Measurements from ENCODE around the gene TRPM5. TPM values are rescaled to one million over a fixed set of nuclear protein-coding genes. Genes with fewer than 3 reads are reported as not detected.

TRPM5 gene
- total RNA-seq, 4 donors from 2014 or later = not detected

- no peak overlapping the region for H3K27ac ChIP-seq (replicated peaks in 1 of 4)
- intact Hi-C loops (cut with DNase I) = loop anchor here (10.0 kb wide), 1 partner anchor 51 kb away; no protein-coding TSS in a partner anchor
- peaks cover 5 to 16% (median 12%) of the 10 kb centered on the region in 4 donors for H3K4me1 ChIP-seq
- TF ChIP-seq EP300 (IDR thresholded peaks at IDR 0.05) (no peak), CTCF (IDR thresholded peaks at IDR 0.05) (no peak), POLR2A (IDR thresholded peaks at IDR 0.05; ENCODE audit: low read depth) (no peak), POLR2AphosphoS5 (IDR thresholded peaks at IDR 0.05) (no peak)
- no peaks in the 10 kb centered on the region for H3K36me3 ChIP-seq
- DNase-seq (ENCODE audit: extremely low spot score) = no peak
- no peaks in the 10 kb centered on the region for H3K9me3 ChIP-seq
- WGBS = 87% methylated on average over 22 of the region's 34 CpGs
- H3K4me3 ChIP-seq = no peak overlapping the region
- peaks cover 0 to 1% (median 0%) of the 10 kb centered on the region in 4 donors for H3K27me3 ChIP-seq
These were observed 28.5 kb downstream of the TRPM5 start for GRCh38 chr11:2415601-2416380.

GRCh38 chr11:2415171-2415570, 29.1 kb downstream of the TRPM5 start:
- Histone ChIP-seq H3K4me1 (peaks cover 0 to 10% (median 6%) of the 10 kb centered on the region in 4 donors), H3K9me3 (no peaks in the 10 kb centered on the region), H3K27me3 (peaks cover 0 to 2% (median 0%) of the 10 kb centered on the region in 4 donors), H3K4me3 (no peak overlapping the region), H3K36me3 (no peaks in the 10 kb centered on the region), H3K27ac (replicated peaks in 1 of 4) (no peak overlapping the region)
- DNase-seq (ENCODE audit: extremely low spot score) = no peak
- no peak for TF ChIP-seq POLR2AphosphoS5 (IDR thresholded peaks at IDR 0.05)
- TF ChIP-seq POLR2A (IDR thresholded peaks at IDR 0.05; ENCODE audit: low read depth) = no peak
- TF ChIP-seq EP300 (IDR thresholded peaks at IDR 0.05) = no peak
- TF ChIP-seq CTCF (IDR thresholded peaks at IDR 0.05) = no peak
- WGBS = 92% methylated on average over 21 of the region's 28 CpGs
- intact Hi-C loops (cut with DNase I) = loop anchor here (10.0 kb wide), 1 partner anchor 50 kb away; no protein-coding TSS in a partner anchor

- 91% methylated on average over 31 of the region's 35 CpGs for WGBS
- H3K27me3 ChIP-seq = peaks cover 0 to 6% (median 0%) of the 10 kb centered on the region in 4 donors
- no peaks in the 10 kb centered on the region for H3K9me3 ChIP-seq
- intact Hi-C loops (cut with DNase I) = loop anchor here (10.0 kb wide), 1 partner anchor 50 kb away; no protein-coding TSS in a partner anchor
- no peak for TF ChIP-seq CTCF (IDR thresholded peaks at IDR 0.05)
- TF ChIP-seq EP300 (IDR thresholded peaks at IDR 0.05) = no peak
- TF ChIP-seq POLR2A (IDR thresholded peaks at IDR 0.05; ENCODE audit: low read depth) = no peak
- no peak for TF ChIP-seq POLR2AphosphoS5 (IDR thresholded peaks at IDR 0.05)
- DNase-seq (ENCODE audit: extremely low spot score) = no peak
- no peak overlapping the region for H3K27ac ChIP-seq (replicated peaks in 1 of 4)
- no peak overlapping the region for H3K4me3 ChIP-seq
- peaks cover 0 to 4% (median under 1%) of the 10 kb centered on the region in 4 donors for H3K4me1 ChIP-seq
- H3K36me3 ChIP-seq = no peaks in the 10 kb centered on the region
These were observed 29.7 kb downstream of the TRPM5 start for GRCh38 chr11:2414616-2415015.

GRCh38 chr11:2413742-2414579, 30.4 kb downstream of the TRPM5 start:
- peaks cover 0 to 6% (median 0%) of the 10 kb centered on the region in 4 donors for H3K27me3 ChIP-seq
- 91% methylated on average over 22 of the region's 43 CpGs for WGBS

More at GRCh38 chr11:2413742-2414579, 30.4 kb downstream of the TRPM5 start:
- Histone ChIP-seq H3K36me3 (no peaks in the 10 kb centered on the region), H3K4me3 (no peak overlapping the region), H3K9me3 (no peaks in the 10 kb centered on the region), H3K27ac (replicated peaks in 1 of 4) (no peak overlapping the region), H3K4me1 (no peaks in the 10 kb centered on the region)
- DNase-seq (ENCODE audit: extremely low spot score) = no peak
- intact Hi-C loops (cut with DNase I) = loop anchor here (10.0 kb wide), 1 partner anchor 49 kb away; no protein-coding TSS in a partner anchor
- TF ChIP-seq POLR2A (IDR thresholded peaks at IDR 0.05; ENCODE audit: low read depth) (no peak), EP300 (IDR thresholded peaks at IDR 0.05) (no peak), POLR2AphosphoS5 (IDR thresholded peaks at IDR 0.05) (no peak), CTCF (IDR thresholded peaks at IDR 0.05) (no peak)

Measured in esophagus muscularis mucosa (tissue), 4 donors.